HepG2 (cell line): Measurements from ENCODE around the gene ZNF23. TPM values are rescaled to one million over a fixed set of nuclear protein-coding genes. Genes with fewer than 3 reads are reported as not detected.

Source experiments
- FOXA3 ChIP-seq: IDR thresholded peaks from 2 replicates; pipeline ENCODE4 v1.6.1; 2016; ENCODE audit warnings: missing genetic modification reagents, missing compliant biosample characterization
- ISL2 ChIP-seq: sonication (generic); formaldehyde crosslinking; IDR thresholded peaks from 2 replicates; pipeline ENCODE4 v1.5.0; 2020; ENCODE audit warnings: missing genetic modification reagents
- KDM4B ChIP-seq: sonication (generic); formaldehyde crosslinking; IDR thresholded peaks from 2 replicates; pipeline ENCODE4 v1.4.0; 2020; ENCODE audit warnings: missing genetic modification reagents
- MATR3 ChIP-seq: sonication (generic); formaldehyde crosslinking; IDR thresholded peaks from 2 replicates; pipeline ENCODE4 v1.4.0; 2020; ENCODE audit warnings: missing genetic modification reagents
- MXI1 ChIP-seq: IDR thresholded peaks from 3 replicates; pipeline ENCODE4 v1.6.1; 2012; ENCODE audit warnings: low read depth, low read length, inconsistent platforms, borderline replicate concordance
- PHF21A ChIP-seq: sonication (generic); formaldehyde crosslinking; IDR thresholded peaks from 2 replicates; pipeline ENCODE4 v1.5.0; 2020; ENCODE audit warnings: mild to moderate bottlenecking, missing genetic modification reagents
- RBM22 ChIP-seq: fragments of 200-400 bp; formaldehyde crosslinking; optimal IDR thresholded peaks from 2 replicates; pipeline ENCODE3; 2017; ENCODE audit warnings: mild to moderate bottlenecking, low read length, moderate library complexity
- RFX3 ChIP-seq: IDR thresholded peaks from 2 replicates; pipeline ENCODE4 v1.6.1; 2016; ENCODE audit warnings: missing biosample characterization, missing genetic modification reagents
- SIX4 ChIP-seq: sonication (generic); formaldehyde crosslinking; IDR thresholded peaks from 2 replicates; pipeline ENCODE4 v1.4.0; 2020; ENCODE audit warnings: missing genetic modification reagents
- SMAD9 ChIP-seq: sonication (generic); formaldehyde crosslinking; IDR thresholded peaks from 2 replicates; pipeline ENCODE4 v1.5.1; 2020; ENCODE audit warnings: mild to moderate bottlenecking, missing genetic modification reagents
- ZKSCAN8 ChIP-seq: IDR thresholded peaks from 2 replicates; pipeline ENCODE4 v1.6.1; 2016; ENCODE audit warnings: borderline replicate concordance, missing genetic modification reagents, missing compliant biosample characterization
- ZNF331 ChIP-seq: sonication (generic); formaldehyde crosslinking; IDR thresholded peaks from 2 replicates; pipeline ENCODE4 v1.4.0; 2020; ENCODE audit warnings: missing genetic modification reagents
- ZNF34 ChIP-seq: sonication (generic); formaldehyde crosslinking; IDR thresholded peaks from 2 replicates; pipeline ENCODE4 v1.4.0; 2020; ENCODE audit warnings: mild to moderate bottlenecking, missing genetic modification reagents, borderline replicate concordance
- ZNF446 ChIP-seq: sonication (generic); formaldehyde crosslinking; IDR thresholded peaks from 2 replicates; pipeline ENCODE4 v1.5.0; 2020; ENCODE audit warnings: mild to moderate bottlenecking, missing genetic modification reagents
- ZNF678 ChIP-seq: sonication (generic); formaldehyde crosslinking; IDR thresholded peaks from 2 replicates; pipeline ENCODE4 v1.4.0; 2020; ENCODE audit warnings: mild to moderate bottlenecking, missing genetic modification reagents
- ZNF879 ChIP-seq: sonication (generic); formaldehyde crosslinking; IDR thresholded peaks from 2 replicates; pipeline ENCODE4 v1.8.1; 2023; ENCODE audit warnings: missing genetic modification reagents
- polyA plus RNA-seq, 8 experiments: library from polyadenylated mRNA; depleted of rRNA in 3 of 8; stranded (reverse) in 7 of 8; unstranded in 1 of 8; fragments of >200 nt; fragmentation: Illumina TruSeq in 4 of 8; extraction: Trizol in 4 of 8; gene quantifications; 2 replicates each; pipeline versions ENCODE4 v1.2.1 to v1.2.3, GENCODE V29; 2011 to 2016; ENCODE audit warnings: low read depth in 4 of 8, missing spikeins in 1 of 8, mixed read lengths in 1 of 8; ENCODE audit not compliant: insufficient read depth in 1 of 8
- total RNA-seq, 5 experiments: library from RNA; depleted of rRNA; stranded (reverse); fragments of >200 nt; fragmentation: Illumina TruSeq; extraction: Trizol; gene quantifications; 2 replicates each; pipeline ENCODE4 v1.2.3, GENCODE V29; 2016; ENCODE audit warnings: low read depth in 1 of 5
- TF ChIP-seq, protein P1 (sequence below): sonication (generic); formaldehyde crosslinking; IDR thresholded peaks from 2 replicates; pipeline ENCODE4 v1.9.0; 2022; ENCODE audit warnings: low read depth, missing genetic modification reagents
- TF ChIP-seq, protein P2 (sequence below): IDR thresholded peaks from 2 replicates; pipeline ENCODE4 v1.6.1; 2016; ENCODE audit warnings: missing biosample characterization, missing genetic modification reagents, low read depth
- TF ChIP-seq, protein P3 (sequence below): sonication (generic); formaldehyde crosslinking; IDR thresholded peaks from 2 replicates; pipeline ENCODE4 v1.4.0; 2020; ENCODE audit warnings: missing genetic modification reagents
- TF ChIP-seq, protein P4 (sequence below): sonication (generic); formaldehyde crosslinking; IDR thresholded peaks from 2 replicates; pipeline ENCODE4 v1.4.0; 2020; ENCODE audit warnings: mild to moderate bottlenecking, missing genetic modification reagents, borderline replicate concordance

Gene ZNF23
- total and polyA plus RNA-seq, 2 of the 13 experiments (the other 11 are each of a cell fraction or from before 2014, with no cell fraction given), result 8.6 to 12.2 TPM

DNA sequence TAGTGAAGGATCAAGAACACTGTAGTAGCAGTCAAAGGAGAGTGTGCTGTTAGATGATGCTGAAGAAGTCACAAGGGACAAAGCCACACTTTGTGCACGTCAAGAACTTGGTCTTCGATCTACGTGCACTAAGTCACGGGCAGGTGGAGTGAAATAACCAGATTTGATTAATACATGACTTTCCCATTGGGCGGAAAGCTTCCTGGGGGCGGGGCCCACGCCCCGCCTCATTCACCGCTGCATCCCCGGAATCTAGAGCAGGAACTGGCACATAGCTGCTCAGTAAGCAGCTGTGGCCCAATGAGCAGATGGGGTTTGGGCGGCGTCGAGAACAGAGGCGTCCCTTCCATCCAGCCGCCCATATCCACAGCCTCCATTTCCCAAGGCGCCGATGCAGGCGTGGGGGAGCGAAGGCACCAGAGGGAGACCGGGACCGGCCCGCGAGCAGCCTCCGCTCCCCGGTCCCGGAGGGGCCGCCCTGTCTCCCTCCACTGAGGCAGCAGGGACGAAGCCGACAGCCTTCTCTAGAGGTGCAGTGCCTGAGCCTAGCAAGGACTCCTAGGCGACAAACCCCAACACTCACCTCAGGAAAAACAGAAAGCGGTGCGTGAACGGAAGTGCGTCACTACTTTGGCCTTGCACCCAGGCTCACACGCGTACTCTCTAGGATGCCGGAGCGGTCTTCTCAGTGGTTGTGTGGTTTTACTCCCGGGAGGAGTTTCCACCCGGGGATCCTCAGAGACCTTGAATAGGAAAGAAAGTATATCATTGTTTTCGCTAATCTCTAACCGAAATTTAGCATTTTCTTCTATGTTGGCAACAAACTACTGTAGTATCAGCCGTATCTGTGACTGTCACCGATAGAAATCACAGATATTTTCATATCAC, 22.2 kb upstream of the ZNF23 start (continued):
- TF ChIP-seq, protein P1, sequence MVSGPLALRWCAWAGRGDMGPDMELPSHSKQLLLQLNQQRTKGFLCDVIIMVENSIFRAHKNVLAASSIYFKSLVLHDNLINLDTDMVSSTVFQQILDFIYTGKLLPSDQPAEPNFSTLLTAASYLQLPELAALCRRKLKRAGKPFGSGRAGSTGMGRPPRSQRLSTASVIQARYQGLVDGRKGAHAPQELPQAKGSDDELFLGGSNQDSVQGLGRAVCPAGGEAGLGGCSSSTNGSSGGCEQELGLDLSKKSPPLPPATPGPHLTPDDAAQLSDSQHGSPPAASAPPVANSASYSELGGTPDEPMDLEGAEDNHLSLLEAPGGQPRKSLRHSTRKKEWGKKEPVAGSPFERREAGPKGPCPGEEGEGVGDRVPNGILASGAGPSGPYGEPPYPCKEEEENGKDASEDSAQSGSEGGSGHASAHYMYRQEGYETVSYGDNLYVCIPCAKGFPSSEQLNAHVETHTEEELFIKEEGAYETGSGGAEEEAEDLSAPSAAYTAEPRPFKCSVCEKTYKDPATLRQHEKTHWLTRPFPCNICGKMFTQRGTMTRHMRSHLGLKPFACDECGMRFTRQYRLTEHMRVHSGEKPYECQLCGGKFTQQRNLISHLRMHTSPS, result no peak
- TF ChIP-seq SIX4 (CRISPR knock-in tag) (peak; percentile 72; the same call in 1 of the 2 replicates), ZNF446 (CRISPR knock-in tag) (no peak; the same call in 1 of the 2 replicates), ZNF879 (CRISPR knock-in tag) (peak; percentile 85; the same call in 1 of the 2 replicates), SMAD9 (CRISPR knock-in tag) (no peak), RBM22 (no peak), ZNF34 (CRISPR knock-in tag) (no peak), RFX3 (peak; percentile 14; the same call in 1 of the 2 replicates), MATR3 (CRISPR knock-in tag) (no peak), ISL2 (CRISPR knock-in tag) (peak; percentile 70), ZNF678 (CRISPR knock-in tag) (no peak), ZKSCAN8 (CRISPR knock-in tag) (peak; percentile 73; the same call in 1 of the 2 replicates), FOXA3 (CRISPR knock-in tag) (peak; percentile 60), KDM4B (CRISPR knock-in tag) (peak; percentile 69; the same call in 1 of the 2 replicates), PHF21A (CRISPR knock-in tag) (peak; percentile 89), ZNF331 (CRISPR knock-in tag) (peak; percentile 88), MXI1 (peak; percentile 53; the same call in 1 of the 3 replicates)
- TF ChIP-seq, protein P2, sequence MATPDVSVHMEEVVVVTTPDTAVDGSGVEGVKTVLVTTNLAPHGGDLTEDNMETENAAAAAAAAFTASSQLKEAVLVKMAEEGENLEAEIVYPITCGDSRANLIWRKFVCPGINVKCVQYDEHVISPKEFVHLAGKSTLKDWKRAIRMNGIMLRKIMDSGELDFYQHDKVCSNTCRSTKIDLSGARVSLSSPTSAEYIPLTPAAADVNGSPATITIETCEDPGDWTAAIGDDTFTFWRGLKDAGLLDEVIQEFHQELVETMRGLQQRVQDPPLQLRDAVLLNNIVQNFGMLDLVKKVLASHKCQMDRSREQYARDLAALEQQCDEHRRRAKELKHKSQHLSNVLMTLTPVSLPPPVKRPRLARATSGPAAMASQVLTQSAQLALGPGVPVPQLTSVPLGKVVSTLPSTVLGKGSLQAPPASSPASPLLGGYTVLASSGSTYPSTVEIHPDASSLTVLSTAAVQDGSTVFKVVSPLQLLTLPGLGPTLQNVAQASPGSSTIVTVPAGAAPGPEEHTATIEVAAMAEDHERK (CRISPR knock-in tag), result peak; percentile 63; the same call in 1 of the 2 replicates
- TF ChIP-seq, protein P3, sequence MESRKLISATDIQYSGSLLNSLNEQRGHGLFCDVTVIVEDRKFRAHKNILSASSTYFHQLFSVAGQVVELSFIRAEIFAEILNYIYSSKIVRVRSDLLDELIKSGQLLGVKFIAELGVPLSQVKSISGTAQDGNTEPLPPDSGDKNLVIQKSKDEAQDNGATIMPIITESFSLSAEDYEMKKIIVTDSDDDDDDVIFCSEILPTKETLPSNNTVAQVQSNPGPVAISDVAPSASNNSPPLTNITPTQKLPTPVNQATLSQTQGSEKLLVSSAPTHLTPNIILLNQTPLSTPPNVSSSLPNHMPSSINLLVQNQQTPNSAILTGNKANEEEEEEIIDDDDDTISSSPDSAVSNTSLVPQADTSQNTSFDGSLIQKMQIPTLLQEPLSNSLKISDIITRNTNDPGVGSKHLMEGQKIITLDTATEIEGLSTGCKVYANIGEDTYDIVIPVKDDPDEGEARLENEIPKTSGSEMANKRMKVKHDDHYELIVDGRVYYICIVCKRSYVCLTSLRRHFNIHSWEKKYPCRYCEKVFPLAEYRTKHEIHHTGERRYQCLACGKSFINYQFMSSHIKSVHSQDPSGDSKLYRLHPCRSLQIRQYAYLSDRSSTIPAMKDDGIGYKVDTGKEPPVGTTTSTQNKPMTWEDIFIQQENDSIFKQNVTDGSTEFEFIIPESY (CRISPR knock-in tag), result no peak
- TF ChIP-seq, protein P4, sequence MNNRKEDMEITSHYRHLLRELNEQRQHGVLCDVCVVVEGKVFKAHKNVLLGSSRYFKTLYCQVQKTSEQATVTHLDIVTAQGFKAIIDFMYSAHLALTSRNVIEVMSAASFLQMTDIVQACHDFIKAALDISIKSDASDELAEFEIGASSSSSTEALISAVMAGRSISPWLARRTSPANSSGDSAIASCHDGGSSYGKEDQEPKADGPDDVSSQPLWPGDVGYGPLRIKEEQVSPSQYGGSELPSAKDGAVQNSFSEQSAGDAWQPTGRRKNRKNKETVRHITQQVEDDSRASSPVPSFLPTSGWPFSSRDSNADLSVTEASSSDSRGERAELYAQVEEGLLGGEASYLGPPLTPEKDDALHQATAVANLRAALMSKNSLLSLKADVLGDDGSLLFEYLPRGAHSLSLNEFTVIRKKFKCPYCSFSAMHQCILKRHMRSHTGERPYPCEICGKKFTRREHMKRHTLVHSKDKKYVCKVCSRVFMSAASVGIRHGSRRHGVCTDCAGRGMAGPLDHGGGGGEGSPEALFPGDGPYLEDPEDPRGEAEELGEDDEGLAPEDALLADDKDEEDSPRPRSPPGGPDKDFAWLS, result 0 out of 2 replicates have a peak, but pooled peaks have one; percentile 26
